Stimulated activated CD8-positive, alpha-beta memory T cell treated with anti-CD3 and anti-CD28 coated beads, Interleukin-4, amount 100 ng/mL, for 4 hours (primary cell): ENCODE results near the gene PDLIM4.

Experiments used
- DNase-seq, 2 donors: peaks; one replicate each; pipeline ENCODE4 v3.0.0-alpha.2; 2020; ENCODE audit warnings: low read depth in 2 of 2, low spot score in 1 of 2

Gene PDLIM4, protein sequence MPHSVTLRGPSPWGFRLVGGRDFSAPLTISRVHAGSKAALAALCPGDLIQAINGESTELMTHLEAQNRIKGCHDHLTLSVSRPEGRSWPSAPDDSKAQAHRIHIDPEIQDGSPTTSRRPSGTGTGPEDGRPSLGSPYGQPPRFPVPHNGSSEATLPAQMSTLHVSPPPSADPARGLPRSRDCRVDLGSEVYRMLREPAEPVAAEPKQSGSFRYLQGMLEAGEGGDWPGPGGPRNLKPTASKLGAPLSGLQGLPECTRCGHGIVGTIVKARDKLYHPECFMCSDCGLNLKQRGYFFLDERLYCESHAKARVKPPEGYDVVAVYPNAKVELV

DNA sequence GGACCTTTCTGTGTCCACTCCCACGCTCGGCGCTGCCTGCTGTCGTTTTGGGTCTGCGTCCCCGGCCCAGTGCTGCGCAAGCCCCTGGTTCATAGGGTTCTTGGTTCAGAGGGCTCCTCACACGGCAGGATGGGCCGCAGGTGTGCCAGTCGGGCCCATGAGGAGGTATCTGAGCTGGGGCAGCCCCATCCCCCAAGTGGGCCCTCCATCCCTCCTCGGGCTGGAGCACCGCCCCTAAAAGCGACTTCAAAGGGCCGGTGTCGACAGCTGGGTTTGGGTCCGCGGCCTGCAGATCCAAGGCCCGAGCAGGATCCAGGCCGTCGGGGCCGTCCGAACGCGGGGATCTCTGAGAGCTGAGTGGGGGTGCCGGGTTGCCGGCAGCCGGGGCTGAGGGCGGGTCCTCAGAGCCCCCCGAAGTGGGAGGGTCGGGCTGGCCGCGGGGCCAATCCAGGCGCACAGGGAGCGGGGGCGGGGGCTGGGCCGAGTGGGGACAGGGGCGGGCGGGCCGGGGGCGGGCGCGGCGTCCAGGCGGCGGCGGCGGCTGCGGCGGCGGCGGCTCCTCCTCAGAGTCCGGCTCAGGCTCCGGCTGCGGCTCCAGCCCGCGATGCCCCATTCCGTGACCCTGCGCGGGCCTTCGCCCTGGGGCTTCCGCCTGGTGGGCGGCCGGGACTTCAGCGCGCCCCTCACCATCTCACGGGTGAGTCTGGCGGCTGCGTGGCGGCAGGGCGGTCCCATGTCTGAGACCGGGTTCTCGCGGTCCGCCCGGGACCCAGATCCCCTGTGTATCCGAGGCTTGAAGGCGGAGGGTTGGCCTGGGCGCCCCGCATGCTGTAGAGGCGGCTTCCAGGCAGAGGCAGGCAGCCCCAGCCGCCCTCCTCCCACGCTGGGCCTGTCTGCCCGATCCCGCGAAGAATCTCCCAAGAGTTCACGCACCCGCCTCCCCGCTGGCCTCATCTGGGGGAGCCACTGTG is at the start of gene PDLIM4:
PDLIM4 (plus strand) TSS at position 566 of the 971 bp plus-strand sequence; CDS start at position 605, 39 bp downstream.
- DNase-seq, result no peak

DNA sequence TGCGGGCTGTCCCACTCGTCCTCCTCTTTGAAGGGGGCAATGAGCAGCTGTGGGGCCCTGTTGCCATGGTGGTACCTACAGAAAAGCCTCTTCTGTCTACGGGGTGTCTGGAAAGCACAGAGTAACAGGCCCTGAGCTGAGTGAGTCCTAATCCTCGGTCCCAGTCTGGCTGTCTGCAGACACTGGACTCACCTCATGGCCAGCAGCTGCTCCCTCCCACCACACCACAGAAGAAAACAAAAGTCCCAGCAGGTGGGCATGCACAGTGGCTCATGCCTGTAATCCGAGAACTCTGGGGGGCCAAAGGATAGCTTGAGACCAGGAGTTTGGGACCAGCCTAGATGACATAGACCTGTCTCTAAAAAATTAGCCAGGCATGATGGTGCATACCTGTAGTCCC is 49.7 kb upstream of the PDLIM4 start:
- no peak for DNase-seq

DNA sequence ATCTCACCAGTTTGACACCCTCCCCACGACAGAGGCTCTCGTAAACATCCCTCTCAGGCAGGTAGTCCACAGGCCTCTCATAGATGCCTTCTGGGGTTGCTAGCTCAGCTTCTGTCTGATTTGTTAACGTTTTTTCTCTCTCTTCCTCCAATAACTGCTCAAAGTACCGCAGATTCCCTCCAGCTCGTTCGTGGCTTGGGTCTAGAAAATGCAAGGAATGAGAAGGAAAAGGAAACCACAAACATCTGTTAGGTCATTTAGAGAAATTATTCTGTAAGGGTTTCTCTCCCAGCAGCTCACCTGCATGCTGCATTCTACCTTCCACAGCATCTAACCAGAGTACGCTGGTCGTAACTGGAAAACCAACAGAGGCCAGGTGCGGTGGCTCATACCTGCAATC is 48.4 kb upstream of the PDLIM4 start:
- DNase-seq, result no peak

DNA sequence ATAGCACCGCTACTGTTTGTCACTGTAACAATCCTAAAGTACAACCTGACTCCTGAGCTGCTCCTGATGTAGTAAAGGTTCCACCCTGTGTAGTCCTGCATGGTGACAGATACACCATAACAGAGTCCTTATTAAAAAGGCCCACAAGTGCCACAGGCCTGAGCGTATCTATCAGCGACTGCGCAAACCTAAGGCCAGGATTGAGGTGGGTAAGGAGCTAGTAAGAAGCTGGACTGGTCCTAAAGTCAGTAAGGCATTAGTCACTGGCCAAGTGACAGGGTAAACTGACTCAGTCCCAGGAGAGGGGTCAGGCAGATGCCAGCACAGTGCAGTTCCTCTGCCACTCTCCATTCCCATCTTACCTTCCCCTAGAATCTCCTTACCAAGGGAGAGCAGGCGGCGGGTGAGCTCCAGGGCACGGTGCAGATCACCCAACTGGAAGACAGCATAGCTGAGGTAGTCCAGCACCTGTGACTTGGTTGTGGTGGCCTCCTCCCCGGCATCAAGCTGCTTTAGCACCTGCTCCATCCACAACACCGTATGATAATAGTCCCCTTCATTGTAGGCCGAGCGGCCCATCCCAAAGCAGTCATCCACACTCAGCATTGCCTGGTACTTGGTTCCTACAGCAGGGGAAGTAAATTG is 47.5 kb upstream of the PDLIM4 start:
- DNase-seq, result no peak

DNA sequence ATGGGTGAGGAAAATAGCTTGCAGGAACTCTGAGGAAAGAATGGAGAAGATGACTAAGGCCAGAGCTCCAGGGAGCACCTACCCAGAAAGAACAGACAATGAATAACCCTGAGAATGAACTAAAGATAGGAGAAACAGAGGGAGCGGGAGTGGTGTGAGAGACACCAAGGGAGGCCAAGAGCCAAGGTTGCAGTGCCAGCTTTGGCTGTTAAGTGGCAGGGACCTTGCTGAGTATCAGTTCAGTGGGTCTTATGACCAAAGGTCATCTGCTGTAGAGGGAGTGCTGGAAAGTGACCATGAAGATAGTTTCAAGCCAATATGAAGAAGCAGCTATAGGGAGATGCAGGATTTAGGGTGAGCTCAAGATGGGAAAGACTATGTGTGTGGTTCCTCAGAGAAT is 46.6 kb upstream of the PDLIM4 start:
- DNase-seq, result no peak

DNA sequence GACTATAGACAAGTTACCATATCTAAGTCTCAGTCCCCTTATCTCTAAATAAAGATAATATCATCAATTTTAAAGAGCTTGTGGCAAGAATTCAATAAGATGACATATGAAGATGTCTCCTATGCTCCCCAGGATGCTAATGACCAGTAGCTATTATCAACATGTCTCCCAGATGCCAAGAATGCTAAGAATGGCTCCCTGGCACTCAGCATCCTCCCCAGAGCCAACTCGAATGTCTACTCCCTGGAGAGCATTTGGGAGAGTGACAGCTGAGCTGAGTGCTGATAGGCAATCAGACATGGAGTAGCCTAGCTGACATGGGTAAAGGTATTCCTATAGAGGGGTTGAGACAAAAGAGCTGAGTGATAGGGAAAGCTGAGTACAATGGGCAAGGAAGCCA is 45.7 kb upstream of the PDLIM4 start:
- no peak for DNase-seq

DNA sequence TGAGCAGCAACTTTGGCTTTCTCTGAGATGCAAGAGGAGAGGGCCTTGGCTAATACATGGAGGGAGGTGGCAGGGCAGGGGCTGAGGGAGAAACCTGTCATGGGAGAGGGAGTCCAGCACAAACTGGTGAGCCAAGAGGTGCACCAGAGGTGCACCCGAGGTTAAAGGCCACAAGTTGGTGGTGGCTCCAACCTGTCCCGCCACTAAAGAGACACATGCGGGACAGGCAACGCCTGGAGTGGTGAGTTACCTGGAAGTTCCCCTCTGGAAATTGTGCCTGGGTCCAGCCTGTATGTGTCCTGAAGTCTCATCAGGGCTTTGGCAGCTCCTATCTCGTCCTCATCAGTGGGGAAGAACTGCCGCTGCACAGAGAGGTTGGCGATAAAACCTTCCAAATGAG is 43.8 kb upstream of the PDLIM4 start:
- DNase-seq, result no peak

DNA sequence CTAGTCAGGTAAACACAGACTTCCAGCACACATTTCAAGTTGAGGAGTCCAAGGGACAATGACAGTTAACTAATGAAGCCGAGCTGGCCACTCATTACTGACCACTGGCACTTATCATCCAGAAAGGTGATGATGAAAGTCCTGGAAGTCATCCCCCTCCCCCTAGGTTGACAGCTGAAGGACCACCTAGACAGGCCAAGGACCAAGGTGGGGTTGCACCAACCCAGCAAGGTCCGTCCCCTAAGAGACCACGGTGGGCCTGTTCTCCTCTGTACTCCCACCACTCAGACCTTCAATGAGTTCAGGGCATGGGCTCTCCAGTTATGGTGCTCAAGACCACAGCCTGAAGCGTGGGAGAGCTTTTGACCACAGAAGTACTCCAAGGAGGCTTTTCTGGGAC is 43.0 kb upstream of the PDLIM4 start:
- DNase-seq, result no peak

DNA sequence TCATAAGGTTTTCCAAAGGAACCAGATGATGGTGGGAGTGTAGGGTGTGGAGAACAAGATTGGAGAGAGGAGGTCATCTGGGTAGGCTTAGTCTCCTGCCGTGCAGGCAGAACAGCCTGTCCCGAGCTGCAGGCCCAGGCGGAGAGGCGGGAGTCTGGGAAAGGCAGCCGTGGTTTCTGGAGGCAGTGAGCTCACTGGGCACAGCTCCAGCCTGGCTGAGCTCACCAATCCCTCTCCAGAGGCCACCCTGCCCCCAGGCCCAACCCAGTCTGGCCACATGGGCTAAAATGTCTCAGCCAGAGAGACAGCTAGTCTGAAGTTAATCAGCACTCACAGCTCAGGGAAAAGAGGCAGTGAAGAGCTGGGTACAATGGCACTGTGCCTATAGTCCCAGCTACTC is 42.2 kb upstream of the PDLIM4 start:
- DNase-seq, result no peak

DNA sequence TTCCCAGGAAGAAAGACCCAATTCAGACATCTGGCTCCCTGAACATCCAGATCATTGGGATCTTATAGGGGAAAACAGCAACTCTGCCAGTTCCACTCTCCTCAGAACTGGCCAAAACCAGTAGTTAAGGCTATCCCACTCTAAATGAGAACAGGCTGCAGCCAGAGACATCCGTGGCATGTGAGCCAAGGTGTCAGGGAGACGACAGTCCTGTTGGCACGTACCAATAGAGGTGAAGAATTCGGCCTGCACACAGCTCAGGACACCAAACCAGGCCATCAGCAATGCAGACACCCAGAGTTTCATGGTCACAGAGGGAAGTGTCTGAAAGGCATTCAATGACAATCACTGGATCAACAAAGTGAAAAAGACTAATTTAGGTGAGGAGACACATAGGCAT is 39.2 kb upstream of the PDLIM4 start:
- DNase-seq, result no peak

DNA sequence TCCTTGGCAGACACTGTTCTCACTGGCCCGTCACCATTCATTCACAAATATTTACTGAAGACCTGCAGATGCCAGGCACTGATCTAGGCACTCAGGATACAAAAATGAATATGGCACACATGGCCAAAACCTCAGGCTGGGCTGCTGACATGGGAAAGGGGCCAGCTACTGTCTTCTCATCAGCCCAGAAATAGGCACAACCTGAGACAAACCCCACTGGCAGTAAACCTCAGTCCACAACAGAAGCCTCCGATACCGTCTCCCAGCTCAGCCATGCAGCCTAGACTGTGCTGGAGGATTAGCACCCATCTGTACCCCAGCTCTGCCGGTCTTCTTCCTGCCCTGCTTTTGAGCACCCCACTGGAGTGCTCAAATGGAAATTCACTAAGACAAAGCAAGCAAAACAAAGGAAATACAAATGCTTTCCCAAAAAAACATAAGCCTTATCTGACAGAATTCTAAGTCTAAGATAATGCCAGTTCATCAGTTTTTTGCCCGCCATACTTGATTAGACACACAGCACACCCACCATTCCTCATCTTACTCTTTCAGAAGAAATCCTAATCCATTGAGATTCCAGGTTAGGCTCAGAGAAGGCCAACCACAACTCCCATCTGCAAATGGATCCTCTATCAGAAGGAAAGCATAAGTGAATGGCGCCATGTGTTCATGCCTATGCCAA is 38.1 kb upstream of the PDLIM4 start:
- no peak for DNase-seq

DNA sequence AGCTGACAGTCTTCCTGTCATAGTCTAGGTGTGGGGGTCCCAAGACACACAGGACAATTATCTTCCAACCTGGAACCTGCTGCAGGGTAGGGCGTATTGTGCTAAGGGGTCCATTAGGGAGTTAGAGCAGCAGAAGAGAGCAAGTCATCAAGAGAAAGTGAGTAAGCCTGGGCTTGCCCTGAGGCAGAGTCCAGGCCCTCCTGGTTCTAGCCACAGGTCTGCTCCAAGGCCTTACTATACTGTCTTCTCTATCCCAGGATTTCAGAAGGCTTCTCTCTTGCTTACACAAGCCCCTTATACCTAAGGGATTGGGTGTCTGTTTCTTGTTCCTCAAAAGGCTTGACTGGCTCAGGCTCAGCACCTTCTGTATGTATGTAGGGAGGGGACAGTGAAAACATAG is 37.5 kb upstream of the PDLIM4 start:
- no peak for DNase-seq

DNA sequence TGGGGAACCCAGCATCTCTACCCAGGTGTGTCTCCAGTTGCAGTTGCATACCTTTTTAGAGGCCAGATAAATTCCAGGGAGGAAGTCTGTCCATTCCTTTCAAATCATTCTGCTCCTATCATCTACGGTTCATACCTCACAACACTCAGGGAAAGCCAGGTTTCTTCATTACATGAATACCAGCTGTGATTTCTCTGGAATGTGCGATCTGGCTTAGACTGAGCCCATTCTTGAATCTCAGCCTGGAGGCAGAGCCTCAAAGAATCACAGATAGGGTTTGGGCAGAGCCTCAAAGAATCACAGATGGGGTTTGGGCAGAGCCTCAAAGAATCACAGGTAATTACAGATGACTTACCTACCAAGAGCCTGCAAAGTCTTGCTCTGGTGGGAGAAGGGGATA is 37.0 kb upstream of the PDLIM4 start:
- no peak for DNase-seq

DNA sequence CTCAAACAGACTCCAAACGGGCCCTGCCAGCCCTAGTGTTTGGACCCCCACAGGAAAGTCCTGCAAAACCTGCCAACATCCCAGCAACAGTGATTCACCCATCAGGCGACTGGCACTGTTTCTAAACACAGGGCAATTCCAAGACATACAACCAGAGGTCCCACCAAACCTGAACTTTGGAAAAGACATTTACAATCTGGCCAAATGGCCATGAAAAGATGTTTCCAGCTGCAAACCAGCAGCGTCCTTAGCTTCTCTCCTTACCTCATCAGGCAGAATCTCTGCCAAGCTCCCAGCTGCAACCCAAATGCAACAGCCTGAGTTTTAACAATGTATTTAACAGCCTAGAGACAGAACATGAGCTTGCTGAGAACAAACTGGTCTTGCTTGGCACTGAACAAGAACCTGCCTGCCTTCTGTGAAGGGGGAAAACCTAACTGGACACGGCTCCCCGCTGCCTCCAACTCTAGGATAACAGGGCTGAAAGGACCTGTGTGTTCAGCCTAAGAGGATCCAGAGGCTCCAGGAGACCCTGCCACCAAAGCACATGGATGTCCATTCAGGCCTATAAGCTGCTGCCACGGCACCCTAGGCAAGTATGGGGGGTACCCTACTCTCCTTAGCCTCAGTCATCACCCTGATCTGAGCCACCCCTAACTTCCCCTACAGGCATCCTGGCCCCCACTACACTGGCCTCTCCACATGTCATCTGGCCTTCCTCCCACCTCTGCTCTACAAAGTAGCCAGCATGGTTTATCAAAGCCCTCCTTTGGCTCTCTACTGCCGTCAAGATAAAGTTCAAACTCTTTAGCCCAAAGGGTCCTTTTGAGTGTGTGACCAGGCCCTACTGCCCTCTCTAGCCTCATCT is 35.5 kb upstream of the PDLIM4 start:
- no peak for DNase-seq

DNA sequence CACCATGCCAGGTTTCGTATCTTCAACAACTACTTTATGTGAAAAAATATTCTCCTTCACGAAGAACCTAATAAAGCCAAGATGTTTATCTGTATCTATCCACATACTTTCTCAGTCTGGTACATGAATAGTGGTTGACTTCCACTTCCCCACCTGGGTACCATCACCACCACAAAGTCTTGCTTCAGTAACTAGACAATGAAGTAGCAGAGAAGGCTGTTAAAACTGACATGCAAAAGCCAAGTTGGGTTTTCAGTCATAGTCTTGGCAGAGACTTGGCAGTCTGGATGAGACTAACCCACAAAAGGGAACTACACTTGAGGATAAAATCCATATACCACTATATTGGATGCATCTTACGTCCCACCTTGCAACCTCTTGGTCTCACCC is 34.9 kb upstream of the PDLIM4 start:
- DNase-seq, result no peak

DNA sequence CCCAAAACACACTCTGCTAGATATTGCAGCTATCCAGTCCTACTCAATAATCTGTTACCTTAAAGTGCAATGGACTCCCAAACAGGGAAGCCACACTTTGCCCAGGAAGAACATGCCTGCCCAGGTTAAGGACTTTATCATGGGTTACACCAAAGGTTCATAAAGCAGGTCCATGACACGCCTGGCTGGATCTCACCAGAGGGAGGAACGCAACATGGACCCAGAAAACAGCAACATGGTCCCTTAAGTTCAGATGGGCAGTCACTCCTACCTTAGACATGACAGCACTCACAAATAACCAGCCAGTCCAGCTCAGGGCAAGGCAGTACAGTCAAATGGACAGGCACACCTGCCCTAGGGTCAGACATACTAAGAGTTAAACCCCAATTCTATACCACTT is 33.6 kb upstream of the PDLIM4 start:
- DNase-seq, result no peak

DNA sequence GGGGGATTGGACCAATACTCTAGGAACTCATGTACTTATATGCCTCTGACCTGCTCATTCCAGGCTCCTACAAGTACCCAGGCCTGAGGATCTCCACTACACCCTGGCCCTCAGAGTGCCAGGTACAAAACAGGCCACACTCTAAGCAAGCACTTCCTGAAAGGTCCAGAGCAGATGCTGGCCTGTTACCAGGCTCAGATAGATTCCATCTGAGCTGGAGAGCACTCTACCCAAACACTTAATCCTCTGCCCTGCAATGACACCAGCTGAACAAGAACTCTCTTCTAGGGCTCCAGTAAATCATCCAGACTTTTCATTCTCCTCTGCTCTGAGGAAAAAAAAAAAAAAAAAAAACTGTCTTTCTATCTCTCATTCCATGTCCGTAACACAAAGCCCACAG is 32.8 kb upstream of the PDLIM4 start:
- DNase-seq, result no peak

DNA sequence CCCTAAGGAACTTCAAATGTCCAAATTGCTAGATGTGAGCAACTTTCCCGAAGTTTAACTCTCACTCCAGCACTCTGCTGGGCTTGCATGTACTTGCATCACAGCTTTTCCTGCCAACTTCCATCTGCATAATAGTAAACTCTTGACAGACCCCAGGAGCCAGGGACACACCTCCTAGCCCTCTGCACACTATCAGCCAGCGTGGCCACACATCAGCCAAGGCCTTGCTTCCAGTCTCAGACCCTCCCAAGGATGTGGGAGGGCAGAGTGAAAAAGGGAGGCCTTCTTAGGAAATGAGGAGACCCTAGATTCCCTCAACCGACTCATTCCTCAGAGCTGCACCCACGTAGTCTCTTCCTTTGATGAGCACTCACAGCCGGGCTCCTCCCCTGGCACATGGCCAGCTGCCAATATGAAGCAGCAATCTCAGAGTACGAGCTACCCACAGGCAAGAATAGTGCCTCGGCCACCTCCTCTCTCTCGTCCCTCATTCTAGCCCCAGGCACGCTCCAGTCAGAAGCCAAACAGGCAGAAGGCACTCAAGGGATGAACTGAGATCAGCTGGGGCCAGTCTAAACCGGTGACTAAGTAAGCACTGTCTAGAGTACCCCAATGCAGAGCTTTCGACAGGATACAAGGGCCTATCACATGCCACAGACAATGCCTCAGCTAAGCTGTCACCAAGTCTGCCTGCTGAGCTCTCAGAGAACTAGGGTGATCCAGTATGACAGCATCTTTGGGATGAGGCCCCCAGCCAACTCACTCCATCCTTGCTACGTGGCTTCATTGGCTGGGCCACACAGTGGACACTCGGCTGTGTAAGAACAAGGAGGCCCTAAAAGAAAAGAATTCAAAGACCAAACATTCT is 32.1 kb upstream of the PDLIM4 start:
- no peak for DNase-seq

DNA sequence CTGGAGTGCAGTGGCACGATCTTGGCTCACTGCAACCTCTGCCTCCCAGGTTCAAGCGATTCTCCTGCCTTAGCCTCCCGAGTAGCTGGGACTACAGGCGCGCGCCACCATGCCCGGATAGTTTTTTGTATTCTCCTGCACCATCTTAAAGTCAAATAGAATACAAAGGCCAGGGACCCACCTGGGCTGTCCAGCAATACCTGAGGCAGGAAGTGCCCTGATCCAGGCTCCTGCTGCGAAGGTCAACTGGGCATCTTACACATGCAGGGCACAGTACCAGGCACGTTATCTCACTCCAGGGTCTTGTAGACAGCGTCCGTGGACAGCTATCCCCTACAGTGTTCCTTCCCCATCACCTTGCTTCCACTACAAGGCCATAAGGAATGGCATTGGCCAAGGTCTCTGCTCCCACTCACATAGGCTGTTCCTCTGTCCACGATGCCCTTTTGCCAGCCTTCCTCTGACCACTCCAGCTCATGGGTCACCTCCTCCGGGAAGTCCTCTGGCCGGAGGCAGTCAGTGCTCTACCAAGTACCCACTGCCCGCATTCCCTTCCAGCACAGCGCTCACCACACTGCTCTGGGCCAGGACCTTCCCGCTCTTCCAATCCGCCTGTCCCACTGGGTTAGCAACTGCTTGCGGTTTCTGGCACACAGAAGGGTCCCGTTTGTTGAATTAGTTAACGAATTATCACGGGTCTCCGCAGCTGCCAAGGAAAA is 30.8 kb upstream of the PDLIM4 start:
- DNase-seq, result no peak
